ENCODE results near the gene TAF6.

DNA sequence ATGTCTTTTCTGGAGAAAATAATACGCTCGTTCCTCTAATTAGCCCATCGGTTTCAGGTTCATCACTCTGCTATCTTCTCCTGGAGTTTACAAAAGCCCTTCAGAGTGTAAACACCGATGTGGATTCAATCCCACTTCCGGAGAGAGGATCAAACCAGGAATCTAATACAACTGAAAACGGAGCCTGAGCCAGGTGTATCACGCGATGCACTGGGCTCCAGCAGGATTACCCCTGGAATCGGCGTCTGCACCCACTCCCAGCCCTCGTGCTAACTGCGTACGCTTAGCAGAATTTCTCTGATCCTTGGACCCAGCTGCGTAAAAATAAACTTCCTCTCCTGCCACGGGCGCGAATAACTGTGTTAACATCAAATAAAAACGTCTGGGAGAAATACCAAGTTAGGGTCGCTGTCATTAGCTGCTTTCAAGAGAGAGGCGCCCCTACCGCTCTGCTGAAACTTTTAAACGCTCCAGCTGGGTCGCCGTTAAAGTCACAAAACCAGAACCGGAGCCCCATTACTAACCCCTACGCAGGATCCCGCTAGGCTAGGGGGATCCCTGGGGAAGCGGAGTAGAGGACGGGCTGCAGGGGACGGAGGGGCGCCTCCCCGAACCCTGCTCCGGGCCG is 38.1 kb downstream of the TAF6 start:
- no peak for TF ChIP-seq POLR2A (IDR thresholded peaks at IDR 0.05)
- TF ChIP-seq, protein P1, sequence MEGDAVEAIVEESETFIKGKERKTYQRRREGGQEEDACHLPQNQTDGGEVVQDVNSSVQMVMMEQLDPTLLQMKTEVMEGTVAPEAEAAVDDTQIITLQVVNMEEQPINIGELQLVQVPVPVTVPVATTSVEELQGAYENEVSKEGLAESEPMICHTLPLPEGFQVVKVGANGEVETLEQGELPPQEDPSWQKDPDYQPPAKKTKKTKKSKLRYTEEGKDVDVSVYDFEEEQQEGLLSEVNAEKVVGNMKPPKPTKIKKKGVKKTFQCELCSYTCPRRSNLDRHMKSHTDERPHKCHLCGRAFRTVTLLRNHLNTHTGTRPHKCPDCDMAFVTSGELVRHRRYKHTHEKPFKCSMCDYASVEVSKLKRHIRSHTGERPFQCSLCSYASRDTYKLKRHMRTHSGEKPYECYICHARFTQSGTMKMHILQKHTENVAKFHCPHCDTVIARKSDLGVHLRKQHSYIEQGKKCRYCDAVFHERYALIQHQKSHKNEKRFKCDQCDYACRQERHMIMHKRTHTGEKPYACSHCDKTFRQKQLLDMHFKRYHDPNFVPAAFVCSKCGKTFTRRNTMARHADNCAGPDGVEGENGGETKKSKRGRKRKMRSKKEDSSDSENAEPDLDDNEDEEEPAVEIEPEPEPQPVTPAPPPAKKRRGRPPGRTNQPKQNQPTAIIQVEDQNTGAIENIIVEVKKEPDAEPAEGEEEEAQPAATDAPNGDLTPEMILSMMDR (IDR thresholded peaks at IDR 0.05) = no peak
